Tibial nerve (tissue), 4 donors: ENCODE results near the gene ZC3H12C. TPM values are rescaled to one million over a fixed set of nuclear protein-coding genes. Genes with fewer than 3 reads are reported as not detected.
"Not testable (repeated sequence)": the region's sequence is repeated elsewhere in the genome, so short reads cannot be mapped to it uniquely, and the experiment has no call there.

Experiments
- DNase-seq, 2 donors: peaks; one replicate each; pipeline ENCODE4 v3.0.0-alpha.2; 2019; ENCODE audit warnings: low spot score in 2 of 2
- H3K27ac ChIP-seq, 4 donors: fragments of 200-600 bp; sonication (generic) in 3 of 4; one replicate each; pipeline ENCODE4 v1.5.1; 2017 to 2019; ENCODE audit warnings: mild to moderate bottlenecking in 1 of 4
- H3K27me3 ChIP-seq, 2 donors: fragments of 200-600 bp; sonication (generic) in 1 of 2; one replicate each; pipeline versions ENCODE4 v1.5.1 to v1.6.0; 2017 to 2019
- H3K36me3 ChIP-seq, 3 donors: fragments of 200-600 bp; sonication (generic); one replicate each; pipeline ENCODE4 v1.5.1; 2018 to 2019
- H3K4me1 ChIP-seq, 4 donors: fragments of 200-600 bp; sonication (generic) in 3 of 4; one replicate each; pipeline ENCODE4 v1.5.1; 2017 to 2019
- H3K4me3 ChIP-seq, 4 donors: fragments of 200-600 bp; sonication (generic) in 3 of 4; one replicate each; pipeline ENCODE4 v1.5.1; 2017 to 2019; ENCODE audit warnings: mild to moderate bottlenecking in 1 of 4, moderate library complexity in 1 of 4
- H3K9me3 ChIP-seq, 4 donors: fragments of 200-600 bp; sonication (generic) in 3 of 4; one replicate each; pipeline ENCODE4 v1.5.1; 2017 to 2019
- CTCF ChIP-seq, 5 experiments: fragments of 200-600 bp in 3 of 5; fragments of 450-650 bp in 2 of 5; sonication (generic) in 3 of 5; IDR thresholded peaks; one replicate each; pipeline ENCODE4 v1.5.1; 2016 to 2019; ENCODE audit warnings: antibody characterized with exemption in 5 of 5, mild to moderate bottlenecking in 3 of 5, moderate library complexity in 2 of 5
- EP300 ChIP-seq, 2 donors: sonication (generic); formaldehyde crosslinking; IDR thresholded peaks; one replicate each; pipeline ENCODE4 v1.6.1; 2017; ENCODE audit warnings: antibody characterized with exemption in 2 of 2, mild to moderate bottlenecking in 1 of 2
- POLR2A ChIP-seq, 2 donors: fragments of 450-650 bp; IDR thresholded peaks; one replicate each; pipeline ENCODE4 v1.6.1; 2017; ENCODE audit warnings: antibody characterized with exemption in 2 of 2, mild to moderate bottlenecking in 2 of 2, moderate library complexity in 2 of 2
- WGBS, 2 donors: methylation state at CpG; one replicate each; pipeline ENCODE4 v1.1.5; 2018; 5-methylcytosine and 5-hydroxymethylcytosine counted together
- total RNA-seq, 4 donors: library from RNA; depleted of rRNA; stranded (reverse); fragments of >200 nt; gene quantifications; one replicate each; pipeline ENCODE4 v1.1.0, GENCODE V29; 2016

The ZC3H12C gene
- total RNA-seq, 4 donors from 2014 or later: 15.9 to 26.0 (median 19.4) TPM

- 62 to 76% methylated on average over 6 of the region's 6 CpGs for WGBS, 2 donors
- no peak for DNase-seq
These were observed 107.0 kb downstream of the ZC3H12C start for GRCh38 chr11:110200241-110200640.

DNA sequence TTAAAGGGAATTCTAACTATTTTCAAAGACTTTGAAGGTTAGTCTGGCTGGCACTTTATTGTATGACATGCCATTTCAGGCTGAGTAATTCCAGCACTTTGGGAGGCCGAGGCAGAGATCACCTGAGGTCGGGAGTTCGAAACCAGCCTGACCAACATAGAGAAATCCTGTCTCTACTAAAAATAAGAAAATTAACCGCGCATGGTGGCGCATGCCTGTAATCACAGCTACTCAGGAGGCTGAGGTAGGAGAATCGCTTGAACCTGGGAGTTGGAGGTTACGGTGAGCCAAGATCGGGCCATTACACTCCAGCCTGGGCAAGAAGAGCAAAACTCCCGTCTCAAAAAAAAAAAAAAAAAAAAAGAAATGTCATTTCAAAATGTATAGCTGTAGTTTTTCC, 107.6 kb downstream of the ZC3H12C start:
- Histone ChIP-seq H3K4me3 (no peak overlapping the region), H3K27ac (no peak overlapping the region), H3K27me3 (no peaks in the 10 kb centered on the region), H3K36me3 (no peaks in the 10 kb centered on the region), H3K9me3 (no peaks in the 10 kb centered on the region), H3K4me1 (peaks cover 0 to 7% (median 0%) of the 10 kb centered on the region in 4 donors)
- 87 to 90% methylated on average over 10 of the region's 10 CpGs for WGBS, 2 donors
- DNase-seq: no peak
- TF ChIP-seq CTCF (IDR thresholded peaks at IDR 0.05): no peak
- no peak for TF ChIP-seq POLR2A (IDR thresholded peaks at IDR 0.05)
- no peak for TF ChIP-seq EP300 (IDR thresholded peaks at IDR 0.05)

More at GRCh38 chr11:110200241-110200640, 107.0 kb downstream of the ZC3H12C start:
- H3K36me3 ChIP-seq: no peaks in the 10 kb centered on the region
- H3K27me3 ChIP-seq: no peaks in the 10 kb centered on the region
- H3K4me1 ChIP-seq: peaks cover 0 to 7% (median 0%) of the 10 kb centered on the region in 4 donors
- no peak overlapping the region for H3K27ac ChIP-seq
- H3K9me3 ChIP-seq: no peaks in the 10 kb centered on the region
- TF ChIP-seq POLR2A (IDR thresholded peaks at IDR 0.05) (no peak), CTCF (IDR thresholded peaks at IDR 0.05) (no peak), EP300 (IDR thresholded peaks at IDR 0.05) (no peak)
- H3K4me3 ChIP-seq: no peak overlapping the region

DNA sequence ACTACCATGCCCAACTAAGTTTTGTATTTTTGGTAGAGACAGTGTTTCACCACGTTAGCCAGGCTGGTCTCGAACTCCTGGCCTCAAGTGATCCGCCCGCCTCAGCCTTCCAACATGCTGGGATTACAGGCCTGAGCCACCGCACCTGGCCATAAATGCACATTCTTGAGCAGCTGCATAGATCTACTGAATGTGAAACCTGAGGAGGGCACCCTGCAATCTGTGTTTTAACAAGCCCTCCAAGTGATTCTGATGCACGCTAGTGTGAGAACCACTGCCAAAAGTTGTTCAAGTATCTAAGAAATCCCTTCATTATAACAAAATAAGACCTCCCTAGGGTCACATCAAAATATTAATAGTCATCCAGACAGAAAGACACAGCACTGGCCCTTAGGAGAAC, 113.9 kb downstream of the ZC3H12C start:
- DNase-seq: no peak
- no peaks in the 10 kb centered on the region for H3K36me3 ChIP-seq
- peaks cover 0 to 7% (median 0%) of the 10 kb centered on the region in 4 donors for H3K4me1 ChIP-seq
- no peak for TF ChIP-seq POLR2A (IDR thresholded peaks at IDR 0.05)
- no peak for TF ChIP-seq CTCF (IDR thresholded peaks at IDR 0.05)
- TF ChIP-seq EP300 (IDR thresholded peaks at IDR 0.05): no peak
- H3K27me3 ChIP-seq: no peaks in the 10 kb centered on the region
- H3K9me3 ChIP-seq: no peaks in the 10 kb centered on the region
- H3K27ac ChIP-seq: no peak overlapping the region
- H3K4me3 ChIP-seq: no peak overlapping the region
- WGBS, 2 donors: 79 to 86% methylated on average over 6 of the region's 6 CpGs

- WGBS, 2 donors: 73 to 89% methylated on average over 13 to 26 of the region's 29 CpGs
- not testable (repeated sequence) for H3K4me1 ChIP-seq, H3K36me3 ChIP-seq, H3K27me3 ChIP-seq, DNase-seq, H3K9me3 ChIP-seq, H3K27ac ChIP-seq
- H3K4me3 ChIP-seq: peak overlapping the region in 2 of 4 donors; percentile 5 to 12
These were observed 115.6 kb downstream of the ZC3H12C start for GRCh38 chr11:110208678-110209312.

DNA sequence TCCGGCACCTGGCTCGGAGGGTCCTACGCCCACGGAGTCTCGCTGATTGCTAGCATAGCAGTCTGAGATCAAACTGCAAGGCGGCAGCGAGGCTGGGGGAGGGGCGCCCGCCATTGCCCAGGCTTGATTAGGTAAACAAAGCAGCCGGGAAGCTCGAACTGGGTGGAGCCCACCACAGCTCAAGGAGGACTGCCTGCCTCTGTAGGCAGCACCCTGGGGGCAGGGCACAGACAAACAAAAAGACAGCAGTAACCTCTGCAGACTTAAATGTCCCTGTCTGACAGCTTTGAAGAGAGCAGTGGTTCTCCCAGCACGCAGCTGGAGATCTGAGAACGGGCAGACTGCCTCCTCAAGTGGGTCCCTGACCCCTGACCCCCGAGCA, 116.1 kb downstream of the ZC3H12C start:
- not testable (repeated sequence) for H3K27me3 ChIP-seq, H3K9me3 ChIP-seq, H3K27ac ChIP-seq, DNase-seq, H3K4me1 ChIP-seq, H3K36me3 ChIP-seq
- peak overlapping the region in 1 of 4 donors; percentile 5 for H3K4me3 ChIP-seq
- WGBS, 2 donors: 3 to 23% methylated on average over 5 to 6 of the region's 14 CpGs

DNA sequence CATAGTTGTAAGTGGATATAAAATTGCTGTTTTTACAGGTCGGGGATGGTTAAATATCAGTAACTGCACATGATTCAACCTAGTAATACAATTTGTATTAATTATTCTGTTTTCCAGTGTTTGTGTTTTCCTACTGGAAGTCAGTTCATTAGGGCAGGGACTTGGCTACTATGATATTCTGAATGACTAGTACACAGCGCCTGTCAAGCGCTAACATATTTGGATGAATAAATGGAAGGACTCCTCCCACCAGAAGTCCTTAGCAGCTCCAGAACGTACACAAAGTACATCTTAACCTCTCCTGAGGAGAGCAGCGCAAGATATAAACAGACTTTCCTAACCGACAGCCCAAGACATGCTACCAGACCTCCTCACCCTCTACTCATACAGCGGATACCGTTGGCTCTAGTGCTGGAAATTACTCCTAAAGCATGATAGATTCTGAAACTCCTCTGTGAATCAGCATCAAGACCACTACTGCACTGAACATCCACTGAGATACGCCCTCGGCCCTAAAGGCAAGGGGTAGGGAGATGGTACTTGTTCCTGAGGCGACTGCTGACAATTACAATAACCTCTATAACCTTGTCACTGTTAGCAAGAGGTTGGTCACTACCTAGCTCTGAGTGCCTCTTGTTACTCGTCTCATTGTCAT, 124.2 kb downstream of the ZC3H12C start:
- no peaks in the 10 kb centered on the region for H3K27me3 ChIP-seq
- no peak for DNase-seq
- no peak overlapping the region for H3K27ac ChIP-seq
- peaks cover 0 to 16% (median 0%) of the 10 kb centered on the region in 3 donors for H3K36me3 ChIP-seq
- H3K4me1 ChIP-seq: no peaks in the 10 kb centered on the region
- no peak overlapping the region for H3K4me3 ChIP-seq
- WGBS, 2 donors: 81% methylated on average over 12 of the region's 12 CpGs
- TF ChIP-seq POLR2A (IDR thresholded peaks at IDR 0.05) (no peak), EP300 (IDR thresholded peaks at IDR 0.05) (no peak), CTCF (IDR thresholded peaks at IDR 0.05) (no peak)
- H3K9me3 ChIP-seq: no peaks in the 10 kb centered on the region
